ENCODE measurements around the gene TGM2. TPM values are rescaled to one million over a fixed set of nuclear protein-coding genes. Genes with fewer than 3 reads are reported as not detected.
A peak's percentile ranks its signal among the peaks of the same experiment; 100 is the strongest.

The TGM2 gene
- total RNA-seq, 1 experiment from 2014 or later: 138 TPM

DNA sequence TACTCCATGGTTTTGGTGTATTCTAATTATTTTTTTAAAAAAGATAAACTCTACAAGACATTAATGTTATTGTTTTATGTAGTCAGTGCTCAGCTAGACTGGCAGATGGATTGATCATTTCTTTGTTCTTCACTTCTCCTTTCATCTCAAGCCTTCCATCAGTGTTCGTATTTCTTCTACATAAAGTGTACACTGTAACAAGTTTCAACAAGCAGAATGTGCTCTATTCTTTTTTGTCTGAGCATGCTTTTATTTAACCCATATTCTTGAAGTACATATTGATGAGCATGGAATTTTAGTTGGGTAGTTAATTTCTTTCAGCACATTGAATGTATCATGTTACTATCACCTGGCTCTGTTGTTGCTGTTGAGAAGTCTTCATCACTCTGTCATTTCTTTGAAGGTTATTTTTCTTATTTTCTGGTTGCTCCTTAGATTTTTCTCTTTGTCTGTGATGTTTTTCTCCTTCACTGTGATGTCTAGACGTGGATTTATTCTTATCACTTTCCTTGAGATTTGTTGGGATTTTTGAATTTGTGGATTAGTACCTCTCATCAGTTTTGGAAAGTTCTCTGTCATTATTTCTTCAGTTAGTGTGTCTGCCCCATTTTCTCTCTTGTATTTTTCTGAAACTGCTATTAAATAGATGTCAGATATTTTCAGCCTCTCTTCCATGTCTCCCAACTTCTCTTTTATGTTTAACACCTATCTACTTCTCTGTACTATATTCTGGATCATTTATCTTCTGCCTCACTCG is 48.5 kb downstream of the TGM2 start:
- no peaks in the 10 kb centered on the region for H3K36me3 ChIP-seq (ENCODE audit: control insufficient read depth, insufficient read depth, low read length)
- CTCF ChIA-PET: interaction anchor here (1.8 kb wide), 1 partner anchor 27 kb away, joined by 8 read pairs; no protein-coding TSS in a partner anchor
- no peaks in the 10 kb centered on the region for H3K27me3 Mint-ChIP-seq (ENCODE audit: insufficient read depth, unreplicated experiment)
- H3K27ac Mint-ChIP-seq (ENCODE audit: unreplicated experiment): peak overlapping the region; percentile 14
- TF ChIP-seq, protein P1, sequence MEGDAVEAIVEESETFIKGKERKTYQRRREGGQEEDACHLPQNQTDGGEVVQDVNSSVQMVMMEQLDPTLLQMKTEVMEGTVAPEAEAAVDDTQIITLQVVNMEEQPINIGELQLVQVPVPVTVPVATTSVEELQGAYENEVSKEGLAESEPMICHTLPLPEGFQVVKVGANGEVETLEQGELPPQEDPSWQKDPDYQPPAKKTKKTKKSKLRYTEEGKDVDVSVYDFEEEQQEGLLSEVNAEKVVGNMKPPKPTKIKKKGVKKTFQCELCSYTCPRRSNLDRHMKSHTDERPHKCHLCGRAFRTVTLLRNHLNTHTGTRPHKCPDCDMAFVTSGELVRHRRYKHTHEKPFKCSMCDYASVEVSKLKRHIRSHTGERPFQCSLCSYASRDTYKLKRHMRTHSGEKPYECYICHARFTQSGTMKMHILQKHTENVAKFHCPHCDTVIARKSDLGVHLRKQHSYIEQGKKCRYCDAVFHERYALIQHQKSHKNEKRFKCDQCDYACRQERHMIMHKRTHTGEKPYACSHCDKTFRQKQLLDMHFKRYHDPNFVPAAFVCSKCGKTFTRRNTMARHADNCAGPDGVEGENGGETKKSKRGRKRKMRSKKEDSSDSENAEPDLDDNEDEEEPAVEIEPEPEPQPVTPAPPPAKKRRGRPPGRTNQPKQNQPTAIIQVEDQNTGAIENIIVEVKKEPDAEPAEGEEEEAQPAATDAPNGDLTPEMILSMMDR (IDR thresholded peaks at IDR 0.05; ENCODE audit: insufficient read depth in 1 of 2, low read depth in 1 of 2, low read length in 1 of 2, severe bottlenecking in 1 of 2, unreplicated experiment in 1 of 2): no peak
- H3K4me3 Mint-ChIP-seq (ENCODE audit: unreplicated experiment): no peak overlapping the region
- H3K4me1 ChIP-seq: peaks cover 58% of the 10 kb centered on the region
- peaks cover 15% of the 10 kb centered on the region for H3K9me3 Mint-ChIP-seq (ENCODE audit: unreplicated experiment)
- H3K36me3 Mint-ChIP-seq (ENCODE audit: insufficient read depth, unreplicated experiment): peaks cover 7% of the 10 kb centered on the region
- 0 out of 2 replicates have a peak, but pooled peaks cover 3% of the 10 kb centered on the region for H3K9me3 ChIP-seq
- POLR2A ChIA-PET: no interaction called here
- peaks cover 56% of the 10 kb centered on the region for H3K4me1 Mint-ChIP-seq (ENCODE audit: low read depth, unreplicated experiment)
- H3K4me3 ChIP-seq (ENCODE audit: low read depth, low read length): no peak overlapping the region
- intact Hi-C loops (cut with micrococcal nuclease; ENCODE audit: unreplicated experiment): no loop called here
- no peaks in the 10 kb centered on the region for H3K27me3 ChIP-seq (replicated peaks; ENCODE audit: control insufficient read depth, insufficient read depth, low read length)
- BruUV-seq (replicated peaks): no TSS peak
- DNase-seq: no peak

DNA sequence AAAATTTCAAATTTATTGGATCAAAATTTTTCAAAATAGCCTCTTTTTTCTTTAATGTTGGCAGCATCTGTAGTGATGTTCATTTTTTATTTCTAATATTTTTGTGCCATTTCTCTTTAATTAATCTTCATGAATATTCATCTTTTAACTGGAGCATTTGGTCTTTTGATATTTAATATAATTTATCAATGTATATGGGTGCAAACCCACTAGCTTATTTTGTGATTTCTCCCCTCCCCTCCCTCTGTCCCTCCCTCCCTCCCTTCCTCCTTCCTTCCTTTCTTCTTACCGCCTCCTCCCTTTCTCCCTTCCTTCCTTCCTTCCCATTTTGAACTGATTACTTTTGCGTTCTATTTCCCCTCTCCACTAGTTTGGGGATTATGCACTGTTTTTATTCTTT is 49.2 kb downstream of the TGM2 start:
- intact Hi-C loops (cut with micrococcal nuclease; ENCODE audit: unreplicated experiment): no loop called here
- Mint-ChIP-seq H3K27me3 (ENCODE audit: insufficient read depth, unreplicated experiment) (no peaks in the 10 kb centered on the region), H3K27ac (ENCODE audit: unreplicated experiment) (no peak overlapping the region), H3K4me3 (ENCODE audit: unreplicated experiment) (no peak overlapping the region), H3K9me3 (ENCODE audit: unreplicated experiment) (peaks cover 15% of the 10 kb centered on the region), H3K4me1 (ENCODE audit: low read depth, unreplicated experiment) (peaks cover 62% of the 10 kb centered on the region), H3K36me3 (ENCODE audit: insufficient read depth, unreplicated experiment) (peaks cover 7% of the 10 kb centered on the region)
- TF ChIP-seq, protein P1 (IDR thresholded peaks at IDR 0.05; ENCODE audit: insufficient read depth in 1 of 2, low read depth in 1 of 2, low read length in 1 of 2, severe bottlenecking in 1 of 2, unreplicated experiment in 1 of 2): no peak
- CTCF ChIA-PET: interaction anchor here (0.7 to 1.8 kb wide), 3 partner anchors 28 to 58 kb away, joined by 3 to 8 read pairs (median 4); no protein-coding TSS in a partner anchor
- no peak for DNase-seq
- POLR2A ChIA-PET: no interaction called here
- no peaks in the 10 kb centered on the region for H3K27me3 ChIP-seq (replicated peaks; ENCODE audit: control insufficient read depth, insufficient read depth, low read length)
- H3K4me3 ChIP-seq (ENCODE audit: low read depth, low read length): no peak overlapping the region
- 0 out of 2 replicates have a peak, but pooled peaks cover 3% of the 10 kb centered on the region for H3K9me3 ChIP-seq
- H3K36me3 ChIP-seq (ENCODE audit: control insufficient read depth, insufficient read depth, low read length): no peaks in the 10 kb centered on the region
- BruUV-seq (replicated peaks): no TSS peak
- peaks cover 62% of the 10 kb centered on the region for H3K4me1 ChIP-seq

DNA sequence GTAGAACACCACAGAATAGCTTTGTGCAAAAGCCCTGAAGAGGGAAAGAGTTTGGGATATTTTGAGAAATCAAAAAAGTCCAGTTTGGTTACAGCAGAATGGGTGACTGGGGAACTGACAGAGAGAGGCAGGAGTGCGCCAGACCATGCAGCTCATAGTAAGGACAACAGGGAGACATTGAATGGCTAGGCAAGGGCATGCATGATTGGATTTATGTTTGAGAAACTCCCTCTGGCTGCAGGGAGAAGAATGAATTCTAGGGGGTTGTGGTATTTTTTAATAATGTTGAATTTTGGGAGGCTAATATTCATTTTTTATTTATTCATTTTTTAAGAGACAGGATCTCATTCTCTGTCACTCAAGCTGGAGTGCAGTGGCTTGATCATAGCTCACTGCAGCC is 49.9 kb downstream of the TGM2 start:
- peaks cover 69% of the 10 kb centered on the region for H3K4me1 ChIP-seq
- H3K9me3 Mint-ChIP-seq (ENCODE audit: unreplicated experiment): peaks cover 15% of the 10 kb centered on the region
- 0 out of 2 replicates have a peak, but pooled peaks cover 3% of the 10 kb centered on the region for H3K9me3 ChIP-seq
- no peaks in the 10 kb centered on the region for H3K27me3 ChIP-seq (replicated peaks; ENCODE audit: control insufficient read depth, insufficient read depth, low read length)
- ChIA-PET POLR2A (no interaction called here), CTCF (interaction anchor here (0.5 to 4.1 kb wide), 8 partner anchors 8 to 106 kb away, joined by 3 to 42 read pairs (median 12); partner anchors contain the start of gene TGM2)
- intact Hi-C loops (cut with micrococcal nuclease; ENCODE audit: unreplicated experiment): no loop called here
- no peak for DNase-seq
- BruUV-seq (replicated peaks): no TSS peak
- TF ChIP-seq, protein P1 (IDR thresholded peaks at IDR 0.05; ENCODE audit: insufficient read depth in 1 of 2, low read depth in 1 of 2, low read length in 1 of 2, severe bottlenecking in 1 of 2, unreplicated experiment in 1 of 2): peak; percentile 22 to 39
- H3K36me3 ChIP-seq (ENCODE audit: control insufficient read depth, insufficient read depth, low read length): no peaks in the 10 kb centered on the region
- no peaks in the 10 kb centered on the region for H3K27me3 Mint-ChIP-seq (ENCODE audit: insufficient read depth, unreplicated experiment)
- no peak overlapping the region for H3K4me3 Mint-ChIP-seq (ENCODE audit: unreplicated experiment)
- H3K36me3 Mint-ChIP-seq (ENCODE audit: insufficient read depth, unreplicated experiment): peaks cover 10% of the 10 kb centered on the region
- H3K4me3 ChIP-seq (ENCODE audit: low read depth, low read length): no peak overlapping the region
- H3K4me1 Mint-ChIP-seq (ENCODE audit: low read depth, unreplicated experiment): peaks cover 66% of the 10 kb centered on the region
- no peak overlapping the region for H3K27ac Mint-ChIP-seq (ENCODE audit: unreplicated experiment)

Measured in Caco-2 (cell line).